Stimulated activated CD8-positive, alpha-beta memory T cell treated with anti-CD3 and anti-CD28 coated beads, Interleukin-15, amount 100 ng/mL, for 24 hours (primary cell): ENCODE data around the gene PSMD6.

Experiments used
- DNase-seq: peaks from one replicate; pipeline ENCODE4 v3.0.0-alpha.2; 2020; ENCODE audit warnings: low read depth

Gene PSMD6

DNA sequence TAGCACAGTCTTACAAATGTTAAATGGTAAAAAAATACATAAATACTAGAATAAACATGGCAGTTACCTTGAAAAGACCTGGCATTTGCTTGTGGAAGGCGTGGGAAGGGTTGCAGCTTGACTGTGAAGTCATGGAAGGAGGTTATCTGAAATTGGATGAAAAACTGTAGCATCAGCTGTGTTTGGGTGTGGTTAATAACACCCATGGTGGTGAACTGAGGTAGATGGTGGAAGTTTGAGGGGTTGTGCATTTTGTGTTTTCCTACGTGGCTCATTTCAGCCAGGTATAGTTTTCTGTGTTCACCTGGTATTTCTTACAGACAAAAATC is 46.5 kb downstream of the PSMD6 start:
- no peak for DNase-seq

DNA sequence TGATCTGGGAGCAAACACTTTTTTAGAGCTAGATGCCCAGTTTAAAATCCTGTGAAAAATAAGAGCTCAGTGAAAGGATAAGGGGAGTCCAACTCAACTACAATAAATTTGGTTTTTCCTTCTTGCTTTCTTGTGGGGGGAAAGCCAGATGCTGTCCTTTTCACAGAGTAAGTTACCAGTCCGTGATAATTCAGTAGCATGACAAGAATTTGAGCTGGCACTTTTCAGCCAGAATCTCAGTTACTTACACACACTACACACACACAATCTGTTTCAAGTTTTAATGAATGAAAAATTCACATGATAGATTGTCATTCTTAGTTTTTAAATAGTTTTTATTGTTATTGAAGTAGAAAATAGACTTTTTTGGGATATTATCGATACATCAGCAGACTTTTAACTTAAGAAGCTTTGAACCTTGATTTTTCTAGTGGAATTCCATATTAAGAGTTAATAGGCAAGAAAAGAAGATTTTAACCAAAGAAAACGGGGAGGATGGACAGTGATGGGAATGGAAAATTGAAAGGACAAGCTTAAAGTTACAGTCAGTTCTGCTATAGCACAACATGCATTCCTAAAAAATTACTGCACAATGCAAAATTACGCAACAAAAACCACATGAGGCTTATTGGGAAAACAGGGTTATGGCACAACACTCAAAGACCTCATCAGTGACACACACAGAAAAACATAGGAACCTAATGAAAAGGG is 47.0 kb downstream of the PSMD6 start:
- DNase-seq, result no peak

DNA sequence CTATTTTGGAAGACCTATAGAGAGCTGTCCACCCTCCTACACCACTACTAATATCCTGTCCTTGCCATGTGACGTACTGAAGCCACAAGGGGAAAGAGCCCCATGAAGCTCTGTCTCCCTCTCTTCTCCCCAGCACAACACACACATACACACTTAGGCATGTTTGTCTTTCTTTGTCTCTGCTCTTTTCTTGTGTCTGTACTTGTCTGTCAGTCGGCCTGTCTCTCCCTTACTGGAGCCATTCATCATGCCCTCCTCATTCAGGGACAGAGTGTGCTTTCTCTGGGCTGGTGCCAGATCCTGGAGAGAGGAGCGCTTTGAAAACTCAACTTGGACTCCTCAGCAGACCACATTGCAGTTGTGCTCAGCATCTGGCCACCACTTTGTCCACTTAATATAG is 47.6 kb downstream of the PSMD6 start:
- DNase-seq, result no peak

DNA sequence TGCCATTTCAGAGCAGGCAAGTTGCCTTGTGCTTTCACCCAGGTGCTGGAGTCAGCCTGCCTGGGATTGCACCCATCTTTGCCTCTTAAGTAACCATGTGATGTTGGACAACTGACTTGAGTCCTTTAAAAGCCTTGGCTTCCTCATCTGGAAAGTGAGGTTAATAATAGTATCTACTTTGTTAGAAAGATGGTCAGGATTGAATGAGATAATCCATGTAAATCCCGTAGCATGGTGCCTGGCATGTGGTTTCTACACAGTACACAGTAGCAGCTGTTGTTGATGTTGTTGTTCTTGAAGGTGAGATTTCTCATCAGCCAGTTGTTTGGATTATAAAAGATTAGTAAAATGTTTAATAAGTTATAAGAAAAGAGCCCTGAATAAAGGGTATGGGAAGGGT is 48.8 kb downstream of the PSMD6 start:
- no peak for DNase-seq

DNA sequence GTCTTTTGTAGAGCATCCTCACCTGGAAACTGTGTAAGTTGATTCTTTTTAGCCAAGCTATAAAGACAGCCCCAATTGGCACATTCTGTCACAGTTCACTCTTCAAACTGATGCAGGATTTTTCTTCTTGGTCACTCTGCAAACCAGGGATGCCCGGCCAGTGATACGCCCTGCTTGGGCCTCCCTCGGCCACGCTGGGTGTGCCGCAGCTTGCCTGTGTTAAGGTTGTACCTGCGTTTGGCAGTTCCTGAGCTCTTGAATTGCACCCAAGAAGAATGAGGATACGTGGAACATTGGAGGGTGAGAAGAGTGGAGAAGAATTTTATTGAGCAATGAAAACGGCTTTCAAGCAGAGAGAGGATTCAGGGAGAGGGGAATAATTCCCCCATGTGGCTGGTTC is 49.9 kb downstream of the PSMD6 start:
- no peak for DNase-seq

DNA sequence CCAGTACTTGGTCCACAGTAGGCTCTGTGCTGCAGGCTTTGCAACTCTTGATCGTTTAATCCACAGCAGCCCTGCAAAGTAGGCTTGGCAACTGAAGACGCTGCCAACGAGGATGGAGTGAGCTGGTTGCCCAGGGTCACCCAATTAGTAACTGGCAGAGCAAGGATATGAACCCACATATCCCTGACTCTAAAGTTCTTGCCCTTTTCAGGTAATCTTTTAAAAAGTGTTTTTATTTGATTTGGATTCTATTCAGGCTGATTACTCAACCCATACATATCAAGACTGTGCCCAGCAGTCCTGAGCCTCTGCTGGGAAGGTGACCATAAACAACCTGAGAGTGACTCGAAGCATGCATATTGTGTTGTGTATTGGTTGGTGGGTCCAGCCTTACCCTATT is 50.3 kb downstream of the PSMD6 start:
- no peak for DNase-seq

DNA sequence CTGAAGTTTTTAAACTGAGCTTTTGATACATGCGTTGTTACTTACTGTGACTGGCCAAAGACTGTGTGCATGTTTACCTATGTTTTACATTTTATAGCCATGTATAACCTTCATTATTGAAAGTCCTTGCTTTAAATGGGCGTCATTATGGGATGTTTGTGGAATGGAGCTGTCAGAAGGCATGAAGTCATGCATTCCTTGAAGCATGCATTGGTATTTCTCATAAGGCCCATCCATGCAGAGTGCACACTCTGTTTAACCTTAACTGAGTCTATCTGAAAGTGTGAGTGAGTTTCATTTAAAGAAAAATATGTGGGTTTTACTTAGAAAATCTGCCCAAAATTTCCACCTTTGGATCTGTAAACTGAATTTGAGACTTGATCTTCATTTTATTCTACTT is 51.1 kb downstream of the PSMD6 start:
- no peak for DNase-seq

DNA sequence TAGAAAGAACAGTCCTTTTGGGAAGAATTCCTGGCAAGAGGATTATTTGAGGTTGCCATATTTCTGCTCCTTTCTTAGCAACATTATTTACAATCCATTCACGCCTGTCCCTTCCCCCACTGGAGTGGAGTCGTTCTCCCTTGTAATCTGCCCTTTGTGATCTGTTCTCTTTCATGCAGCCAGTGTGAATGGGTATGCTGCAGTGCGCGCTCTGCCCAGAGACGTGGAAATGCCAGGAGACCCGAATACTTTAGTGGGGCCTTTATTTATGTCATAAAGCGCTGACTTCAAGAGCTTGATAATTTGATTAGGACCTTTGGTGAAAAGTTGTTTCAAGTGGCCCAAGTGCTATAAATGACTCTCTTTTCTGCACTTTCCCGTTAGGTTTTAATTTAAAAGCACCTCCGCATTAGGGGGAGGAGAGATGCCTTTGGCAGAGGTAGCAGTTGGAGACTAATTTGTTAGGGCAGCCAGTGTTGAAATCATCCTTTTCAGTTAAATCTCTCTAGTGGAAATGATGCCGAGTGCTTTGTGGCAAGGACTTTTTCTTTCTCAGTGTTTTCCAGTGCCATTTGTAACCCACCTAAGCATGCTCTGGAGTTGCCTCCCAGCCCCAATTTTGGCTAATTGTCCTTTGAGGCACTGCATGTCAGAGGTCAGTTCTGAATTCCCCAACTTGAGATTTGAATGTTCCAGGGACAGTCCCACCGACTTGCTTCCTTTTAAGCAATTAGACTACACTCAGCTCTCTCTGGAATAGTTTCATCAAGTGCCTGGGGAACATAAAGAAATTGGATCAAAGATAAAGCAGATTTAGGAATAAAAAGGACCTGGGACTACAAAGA is 52.4 kb downstream of the PSMD6 start:
- DNase-seq, result no peak

DNA sequence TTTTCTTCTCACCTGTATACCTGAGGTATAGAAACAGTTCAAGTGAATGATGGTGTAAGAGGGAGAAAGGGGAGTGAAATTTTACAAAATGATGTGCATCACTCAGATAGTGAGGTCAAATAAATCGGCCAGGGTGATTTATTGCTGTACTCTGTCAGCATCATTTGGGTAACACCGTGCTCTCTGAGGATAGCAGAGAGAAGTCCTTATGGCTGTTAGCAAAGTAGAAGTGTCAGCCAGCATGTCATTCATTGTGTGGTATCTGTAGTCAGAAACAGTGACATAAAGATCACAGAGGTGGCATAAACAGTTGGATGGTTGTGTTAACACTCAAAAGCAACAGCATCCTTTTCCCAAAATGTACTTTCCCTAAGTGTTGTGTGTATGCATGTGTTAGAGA is 53.4 kb downstream of the PSMD6 start:
- no peak for DNase-seq

DNA sequence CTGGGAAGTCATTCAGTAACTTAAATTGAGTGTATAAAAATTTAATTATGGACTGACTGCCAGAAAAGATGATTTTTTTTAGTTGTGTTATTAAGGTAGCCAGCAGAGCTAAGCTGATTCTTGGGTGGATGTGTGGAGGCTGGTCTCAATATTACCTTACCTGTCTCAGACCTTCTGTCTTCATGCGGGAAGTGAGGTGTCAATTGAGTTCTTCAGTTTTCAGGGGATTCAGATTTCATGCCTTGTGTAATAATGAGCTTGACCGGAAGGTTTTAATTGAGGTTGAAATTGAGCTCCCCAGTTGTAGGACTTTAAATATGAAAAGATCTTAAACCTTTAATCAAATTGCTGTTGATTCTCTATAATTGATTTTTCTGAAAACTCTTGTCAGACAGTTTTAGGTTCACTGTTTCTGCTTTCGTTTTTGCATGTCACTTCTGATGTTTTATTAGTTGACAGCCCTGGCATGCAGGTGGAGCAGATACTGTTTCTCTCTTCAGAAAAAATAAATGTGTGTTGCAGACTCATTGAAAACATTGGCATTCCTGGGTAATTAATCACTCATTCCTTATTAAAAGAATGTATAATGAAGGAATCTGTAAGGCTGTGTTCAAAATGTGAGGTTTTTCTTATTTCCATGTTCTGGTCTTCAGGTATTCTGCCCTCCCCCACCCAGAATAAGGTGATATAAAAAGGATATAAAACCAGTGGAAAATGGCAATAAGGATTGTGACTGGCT is 54.5 kb downstream of the PSMD6 start:
- DNase-seq, result no peak

DNA sequence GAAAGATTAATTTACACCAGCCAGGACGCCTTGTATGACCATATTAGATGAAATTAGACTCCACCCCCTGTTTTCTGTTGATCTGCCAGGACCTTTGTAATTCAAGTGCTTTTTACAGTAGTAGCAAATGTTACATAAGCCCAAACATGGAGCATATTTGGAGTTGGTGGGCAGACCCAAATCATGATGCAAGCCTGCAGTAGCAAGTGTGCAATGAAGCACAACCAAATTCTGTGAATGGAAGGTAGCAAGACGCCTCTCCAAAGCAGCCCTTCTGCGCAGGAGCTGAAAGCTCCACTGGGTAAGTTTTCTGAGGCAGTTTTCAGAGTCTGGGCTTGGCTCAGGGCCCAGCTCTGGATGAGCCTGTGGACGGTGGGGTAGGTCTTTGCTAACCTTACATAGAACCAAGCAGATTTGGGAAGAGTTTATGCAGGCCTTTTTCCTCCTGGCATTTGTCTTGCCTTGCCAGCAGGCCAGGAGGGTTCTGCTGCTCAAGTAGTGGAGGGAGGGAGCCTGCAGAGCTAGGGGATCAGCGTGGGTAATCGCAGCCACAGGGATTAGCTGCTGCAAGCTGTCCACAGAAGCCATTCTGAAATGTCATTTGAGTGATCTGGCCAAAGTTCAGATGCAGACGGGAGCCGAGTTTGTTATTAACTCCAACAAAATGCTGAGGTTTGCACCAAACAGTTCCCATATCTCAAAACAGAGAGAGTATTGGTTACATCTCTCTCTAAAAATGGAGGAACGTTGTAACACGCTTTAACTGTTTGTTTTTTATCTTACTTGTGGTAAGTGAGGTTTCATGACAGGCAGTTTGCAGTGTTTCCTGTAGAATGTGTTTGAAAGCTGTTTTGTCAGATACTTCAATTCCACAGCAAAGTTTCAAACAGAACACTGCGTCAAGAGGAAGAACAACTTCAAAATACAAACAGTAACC is 55.4 kb downstream of the PSMD6 start:
- DNase-seq, result no peak

DNA sequence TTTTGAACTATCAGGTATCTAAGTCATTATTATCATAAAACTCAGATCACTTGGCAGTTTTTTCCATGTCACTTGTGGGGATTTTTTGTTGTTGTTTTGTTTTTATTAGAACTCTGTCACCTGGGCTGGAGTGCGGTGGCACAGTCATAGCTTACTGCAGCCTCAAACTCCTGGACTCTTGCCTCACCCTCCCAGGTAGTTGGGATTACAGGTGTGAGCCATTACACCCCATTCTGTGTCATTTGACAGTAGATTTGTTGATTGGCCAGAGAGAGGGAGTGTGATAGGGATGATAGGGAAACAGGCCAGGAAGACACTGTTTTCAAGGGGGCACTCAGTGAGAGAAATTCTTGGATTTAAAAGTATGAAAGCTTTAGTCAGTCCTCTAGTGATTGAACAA is 56.4 kb downstream of the PSMD6 start:
- DNase-seq, result no peak

DNA sequence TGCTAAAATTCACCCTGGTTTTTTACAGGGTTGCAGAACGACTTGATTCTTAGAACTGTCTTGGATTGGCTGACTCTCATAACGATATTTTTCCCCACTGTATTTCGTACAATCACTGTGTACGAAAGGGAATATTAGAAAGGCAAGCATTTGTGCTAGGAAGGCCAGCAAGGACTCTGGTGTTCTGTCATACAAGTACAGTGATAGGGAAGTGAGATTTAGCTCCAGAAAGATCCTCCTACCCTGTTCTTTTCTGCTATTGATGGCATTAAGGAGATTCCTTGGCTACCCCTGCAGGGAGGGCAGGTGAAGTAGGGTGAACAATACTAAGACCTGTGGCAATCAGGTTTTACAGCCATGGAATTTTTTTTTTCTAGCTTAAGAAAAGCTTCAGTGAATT is 57.3 kb downstream of the PSMD6 start:
- DNase-seq, result no peak

DNA sequence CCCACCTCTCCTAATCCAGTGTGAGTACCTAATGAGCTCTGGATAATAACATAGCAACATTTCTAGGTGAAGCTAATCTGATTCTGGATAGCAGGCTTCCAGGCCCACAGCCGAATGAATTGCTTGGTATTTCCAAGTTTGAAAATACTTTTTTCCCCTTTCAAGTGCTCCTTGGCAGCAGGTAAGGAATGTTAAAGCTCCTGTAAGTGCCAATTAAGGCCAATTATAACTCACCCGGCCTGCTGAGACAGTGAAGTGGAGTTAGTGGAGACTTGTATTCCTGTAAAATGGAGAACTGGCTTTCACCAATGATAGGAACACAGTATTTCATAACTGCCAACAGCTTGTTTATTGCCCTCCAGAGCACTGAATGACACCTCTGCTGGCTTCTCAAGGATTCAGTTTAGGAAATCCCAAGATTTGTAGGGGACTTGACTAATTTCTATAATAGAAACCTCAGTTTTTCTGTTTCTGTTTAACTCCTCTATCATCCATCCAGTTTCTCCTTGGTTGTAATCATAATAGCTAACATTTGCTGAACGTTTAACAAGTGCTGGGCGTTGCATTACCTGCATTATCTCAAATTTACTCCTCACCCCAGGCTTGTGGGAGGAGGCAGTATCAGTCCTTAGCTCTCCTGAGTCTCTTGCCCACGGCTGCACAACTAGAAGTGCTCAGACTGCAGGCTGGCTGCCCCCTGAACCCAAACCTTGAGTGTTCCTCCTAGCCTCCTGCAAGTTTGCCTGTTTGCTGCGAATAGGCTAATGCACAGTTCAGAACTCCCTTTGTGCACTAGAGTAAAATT is 58.4 kb downstream of the PSMD6 start:
- DNase-seq, result no peak

DNA sequence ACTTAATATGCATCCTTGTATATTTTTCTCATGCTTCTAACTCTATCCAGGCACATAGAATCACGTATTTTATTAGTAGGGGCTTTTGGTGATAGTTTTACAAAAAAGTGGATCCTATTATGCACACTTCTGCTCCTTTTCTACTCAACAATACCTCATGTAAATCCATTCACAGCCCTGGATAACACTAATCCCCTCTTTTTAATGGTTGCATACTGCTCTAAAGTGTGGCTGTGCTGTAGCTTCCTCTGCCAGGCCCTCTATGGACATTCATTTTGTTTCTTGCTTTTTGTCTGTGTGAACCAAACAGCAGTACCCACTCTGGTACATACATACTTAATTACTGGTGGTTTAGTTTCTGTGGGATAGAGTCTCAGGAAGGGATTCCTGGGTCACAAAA is 59.8 kb downstream of the PSMD6 start:
- DNase-seq, result no peak

DNA sequence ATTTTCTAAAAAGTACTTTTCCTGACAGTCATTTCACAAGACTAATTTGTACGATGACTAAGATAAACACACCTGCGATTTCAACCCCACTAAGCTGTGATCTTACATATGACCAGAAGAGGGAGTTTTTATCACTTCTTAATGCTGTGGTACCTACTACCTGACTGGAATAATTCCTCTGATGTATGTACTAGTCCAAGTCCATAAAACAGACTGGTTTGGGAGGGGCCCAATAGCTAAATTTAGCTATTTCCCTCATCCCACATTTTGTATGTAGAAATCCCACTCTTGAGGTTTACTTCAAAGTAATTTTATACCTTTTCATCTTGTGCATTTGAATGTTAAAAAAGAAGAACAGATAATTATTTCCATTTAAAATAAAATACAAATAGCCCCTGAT is 61.4 kb downstream of the PSMD6 start:
- no peak for DNase-seq
